SK-N-SH (cell line): ENCODE results near the gene SEMA4G. TPM values are rescaled to one million over a fixed set of nuclear protein-coding genes. Genes with fewer than 3 reads are reported as not detected.

Experiments
- CTCF ChIA-PET: fragments of 300-600, 350-600 bp; formaldehyde crosslinking; extraction: SDS; loops from one replicate; lab custom pipeline; 2021; lab: Yijun Ruan, JAX
- POLR2A ChIA-PET: fragments of 350-600 bp; sonication (Branson Sonifier 250); formaldehyde crosslinking; extraction: SDS; loops from one replicate; lab custom pipeline; 2020; ENCODE audit warnings: antibody characterized with exemption, inconsistent platforms; lab: Yijun Ruan, JAX
- DNase-seq: peaks from one replicate; pipeline ENCODE4 v3.0.0; 2012
- H2AFZ ChIP-seq: fragments of 200-600 bp; sonication (generic); 2 replicates; pipeline ENCODE4 v1.8.1; 2016; ENCODE audit warnings: antibody characterized with exemption, mild to moderate bottlenecking, low read depth
- H3F3A ChIP-seq: fragments of 200-600 bp; sonication (generic); replicated peaks from 2 replicates; pipeline ENCODE3; 2016; ENCODE audit warnings: antibody characterized with exemption, mild to moderate bottlenecking; ENCODE audit not compliant: insufficient read depth
- H3K27ac ChIP-seq, 2 experiments: fragments of 200-500 bp in 1 of 2; fragments of 200-600 bp in 1 of 2; sonication (Bioruptor generic) in 1 of 2; sonication (generic), shearing (Covaris generic) in 1 of 2; 2 replicates each; pipeline versions ENCODE4 v1.5.1 to v1.6.1; 2014 to 2016; ENCODE audit warnings: low read depth in 2 of 2, inconsistent platforms in 1 of 2, low read length in 1 of 2, mild to moderate bottlenecking in 1 of 2, mixed read lengths in 1 of 2
- H3K27me3 ChIP-seq: fragments of 200-600 bp; sonication (generic), shearing (Covaris generic); 2 replicates; pipeline ENCODE4 v1.6.1; 2016; ENCODE audit warnings: mixed run types; ENCODE audit not compliant: insufficient read depth
- H3K36me3 ChIP-seq, 2 experiments: fragments of 200-500 bp in 1 of 2; fragments of 200-600 bp in 1 of 2; sonication (Bioruptor generic) in 1 of 2; sonication (generic) in 1 of 2; replicated peaks in 1 of 2; 2 replicates each; pipeline versions ENCODE3 to v1.5.1; 2014 to 2016; ENCODE audit warnings: low read length in 1 of 2, mild to moderate bottlenecking in 1 of 2; ENCODE audit not compliant: insufficient read depth in 2 of 2, control insufficient read depth in 1 of 2
- H3K4me1 ChIP-seq, 2 experiments: fragments of 200-500 bp in 1 of 2; fragments of 200-600 bp in 1 of 2; sonication (Bioruptor generic) in 1 of 2; sonication (generic), shearing (Covaris generic) in 1 of 2; 2 replicates each; pipeline versions ENCODE4 v1.5.1 to v1.6.1; 2014 to 2016; ENCODE audit warnings: low read depth in 1 of 2, low read length in 1 of 2, mixed run types in 1 of 2; ENCODE audit not compliant: insufficient read depth in 2 of 2, control insufficient read depth in 1 of 2
- H3K4me2 ChIP-seq: fragments of 200-600 bp; sonication (generic), shearing (Covaris generic); 2 replicates; pipeline ENCODE4 v1.6.1; 2017; ENCODE audit warnings: mixed run types
- H3K4me3 ChIP-seq, 2 experiments: fragments of 200-500 bp in 1 of 2; fragments of 200-600 bp in 1 of 2; sonication (Bioruptor generic) in 1 of 2; sonication (generic), shearing (Covaris generic) in 1 of 2; 2 replicates each; pipeline versions ENCODE4 v1.5.1 to v1.8.1; 2014 to 2016; ENCODE audit warnings: low read depth in 2 of 2, inconsistent platforms in 1 of 2, low read length in 1 of 2, mild to moderate bottlenecking in 1 of 2, mixed read lengths in 1 of 2, moderate library complexity in 1 of 2
- H3K79me2 ChIP-seq: fragments of 200-600 bp; sonication (generic); 2 replicates; pipeline ENCODE4 v1.8.1; 2017; ENCODE audit warnings: mild to moderate bottlenecking; ENCODE audit not compliant: insufficient read depth
- H3K9ac ChIP-seq: fragments of 200-600 bp; sonication (generic); 2 replicates; pipeline ENCODE4 v1.6.1; 2017; ENCODE audit warnings: mixed run types
- H3K9me2 ChIP-seq: fragments of 200-600 bp; sonication (generic); 2 replicates; pipeline ENCODE4 v1.6.1; 2017; ENCODE audit warnings: mixed run types
- H3K9me3 ChIP-seq: fragments of 200-600 bp; sonication (generic); 2 replicates; pipeline ENCODE4 v1.6.1; 2017; ENCODE audit warnings: mixed run types, mild to moderate bottlenecking, moderate library complexity
- H4K20me1 ChIP-seq: fragments of 200-600 bp; sonication (generic); 2 replicates; pipeline ENCODE4 v1.6.1; 2017; ENCODE audit warnings: mild to moderate bottlenecking, mixed run types; ENCODE audit not compliant: insufficient read depth
- CHD2 ChIP-seq: fragments of 150-350 bp; IDR thresholded peaks from 2 replicates; pipeline ENCODE4 v1.6.1; 2018; ENCODE audit warnings: low read length; ENCODE audit not compliant: partially characterized antibody
- CTCF ChIP-seq: fragments of 200-600 bp; sonication (generic); IDR thresholded peaks from 2 replicates; pipeline ENCODE4 v1.6.1; 2017; ENCODE audit warnings: antibody characterized with exemption, mild to moderate bottlenecking, moderate library complexity
- GATA2 ChIP-seq: sonication (generic); formaldehyde crosslinking; IDR thresholded peaks from 2 replicates; pipeline ENCODE4 v1.5.0; 2020; ENCODE audit warnings: mild to moderate bottlenecking, missing genetic modification reagents
- JUND ChIP-seq: IDR thresholded peaks from 2 replicates; pipeline ENCODE4 v1.4.0; 2012
- MXI1 ChIP-seq: IDR thresholded peaks from 2 replicates; pipeline ENCODE4 v1.6.1; 2012; ENCODE audit warnings: mild to moderate bottlenecking, low read depth, low read length, improper control_type of control experiment
- NRF1 ChIP-seq: IDR thresholded peaks from 2 replicates; pipeline ENCODE4 v1.6.1; 2012; ENCODE audit warnings: low read depth, mild to moderate bottlenecking, low read length
- RCOR1 ChIP-seq: fragments of 150-350 bp; IDR thresholded peaks from 2 replicates; pipeline ENCODE4 v1.6.1; 2017; ENCODE audit warnings: antibody characterized with exemption, low read length
- REST ChIP-seq: IDR thresholded peaks from 2 replicates; pipeline ENCODE4 v1.6.1; 2012; ENCODE audit warnings: mild to moderate bottlenecking, low read depth, low read length, moderate library complexity
- RFX5 ChIP-seq: IDR thresholded peaks from 2 replicates; pipeline ENCODE4 v1.6.1; 2012; ENCODE audit warnings: mild to moderate bottlenecking, improper control_type of control experiment, low read length
- RXRA ChIP-seq: IDR thresholded peaks from 2 replicates; pipeline ENCODE4 v1.4.0; 2012; ENCODE audit warnings: low read depth, mild to moderate bottlenecking, borderline replicate concordance
- TAF1 ChIP-seq: IDR thresholded peaks from 2 replicates; pipeline ENCODE4 v1.6.1; 2012; ENCODE audit warnings: low read depth, mild to moderate bottlenecking, low read length, moderate library complexity, borderline replicate concordance
- TCF12 ChIP-seq: IDR thresholded peaks from 2 replicates; pipeline ENCODE4 v1.4.0; 2012
- TEAD4 ChIP-seq: IDR thresholded peaks from 2 replicates; pipeline ENCODE4 v1.4.0; 2012; ENCODE audit warnings: mild to moderate bottlenecking, borderline replicate concordance; ENCODE audit not compliant: insufficient read depth
- USF1 ChIP-seq: IDR thresholded peaks from 2 replicates; pipeline ENCODE4 v1.4.0; 2012; ENCODE audit warnings: low read depth, borderline replicate concordance
- USF2 ChIP-seq: fragments of 150-350 bp; IDR thresholded peaks from 2 replicates; pipeline ENCODE4 v1.6.1; 2017; ENCODE audit warnings: antibody characterized with exemption, low read length, low read depth, borderline replicate concordance
- WGBS: methylation state at CpG from one replicate; pipeline ENCODE4 v1.1.6; 2017; ENCODE audit warnings: low lambda C conversion rate; 5-methylcytosine and 5-hydroxymethylcytosine counted together
- polyA plus RNA-seq, 3 experiments: library from polyadenylated mRNA; depleted of rRNA; stranded (reverse); fragments of >200 nt; gene quantifications; 2 replicates each; pipeline ENCODE4 v1.2.3, GENCODE V29; 2012
- TF ChIP-seq, protein P1 (sequence below): fragments of 150-350 bp; IDR thresholded peaks from 2 replicates; pipeline ENCODE4 v1.6.1; 2016; ENCODE audit warnings: mild to moderate bottlenecking, low read depth, low read length

Gene SEMA4G
- polyA plus RNA-seq, 1 of the 3 experiments (the other 2 are of a cell fraction), result 16.2 TPM

- peaks cover 0 to 5% of the 10 kb centered on the region in 2 experiments; a peak in 1 of 4 replicates for H3K4me1 ChIP-seq
- no peak overlapping the region for H3K27ac ChIP-seq
- DNase-seq, result no peak
- 0 out of 2 replicates have a peak, but pooled peaks cover 4% of the 10 kb centered on the region for H3K79me2 ChIP-seq
- H3K4me2 ChIP-seq, result no peak overlapping the region
- no peaks in the 10 kb centered on the region for H3K9me2 ChIP-seq
- TF ChIP-seq REST (no peak), USF1 (no peak), NRF1 (no peak), USF2 (no peak), MXI1 (no peak), RCOR1 (no peak), CTCF (no peak), RFX5 (no peak), RXRA (no peak), CHD2 (no peak), TAF1 (no peak), TCF12 (no peak), JUND (no peak), TEAD4 (no peak), GATA2 (CRISPR knock-in tag) (no peak)
- TF ChIP-seq, protein P1, sequence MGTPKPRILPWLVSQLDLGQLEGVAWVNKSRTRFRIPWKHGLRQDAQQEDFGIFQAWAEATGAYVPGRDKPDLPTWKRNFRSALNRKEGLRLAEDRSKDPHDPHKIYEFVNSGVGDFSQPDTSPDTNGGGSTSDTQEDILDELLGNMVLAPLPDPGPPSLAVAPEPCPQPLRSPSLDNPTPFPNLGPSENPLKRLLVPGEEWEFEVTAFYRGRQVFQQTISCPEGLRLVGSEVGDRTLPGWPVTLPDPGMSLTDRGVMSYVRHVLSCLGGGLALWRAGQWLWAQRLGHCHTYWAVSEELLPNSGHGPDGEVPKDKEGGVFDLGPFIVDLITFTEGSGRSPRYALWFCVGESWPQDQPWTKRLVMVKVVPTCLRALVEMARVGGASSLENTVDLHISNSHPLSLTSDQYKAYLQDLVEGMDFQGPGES, result no peak
- POLR2A ChIA-PET, result interaction anchor here (1.4 kb wide), 1 partner anchor 9 kb away, joined by 3 read pairs; no protein-coding TSS in a partner anchor
- H4K20me1 ChIP-seq, result no peaks in the 10 kb centered on the region
- no peak overlapping the region for H3K9ac ChIP-seq
- 90% methylated on average over 2 of the region's 7 CpGs for WGBS
- H3K4me3 ChIP-seq, result no peak overlapping the region
- no peaks in the 10 kb centered on the region for H3F3A ChIP-seq
- H2AFZ ChIP-seq, result no peak overlapping the region
- no peaks in the 10 kb centered on the region for H3K9me3 ChIP-seq
- H3K27me3 ChIP-seq, result no peaks in the 10 kb centered on the region
- CTCF ChIA-PET, result interaction anchor here (1.2 to 1.7 kb wide), 2 partner anchors 14 to 17 kb away, joined by 4 to 5 read pairs; no protein-coding TSS in a partner anchor
- peaks cover 3 to 34% of the 10 kb centered on the region in 2 experiments for H3K36me3 ChIP-seq
Observed at GRCh38 chr10:100980711-100981110, 11.4 kb downstream of the SEMA4G start.
